Measurements from ENCODE around the gene PFN4. TPM values are rescaled to one million over a fixed set of nuclear protein-coding genes. Genes with fewer than 3 reads are reported as not detected.

PFN4 gene
- polyA plus RNA-seq, 1 of the 3 experiments (the other 2 are of a cell fraction) = 0.61 TPM

- Histone ChIP-seq H3K9ac (no peak overlapping the region), H3K79me2 (ENCODE audit: insufficient read depth) (no peaks in the 10 kb centered on the region), H3K27ac (ENCODE audit: low read depth in 2 of 2, low read length in 1 of 2) (no peak overlapping the region), H4K20me1 (ENCODE audit: insufficient read depth) (no peaks in the 10 kb centered on the region), H2AFZ (ENCODE audit: low read depth) (no peak overlapping the region), H3F3A (replicated peaks; ENCODE audit: insufficient read depth) (no peaks in the 10 kb centered on the region), H3K4me3 (ENCODE audit: low read depth in 2 of 2, low read length in 1 of 2) (no peak overlapping the region), H3K4me2 (no peak overlapping the region), H3K9me2 (no peaks in the 10 kb centered on the region), H3K36me3 (replicated peaks in 1 of 2; ENCODE audit: control insufficient read depth in 1 of 2, insufficient read depth in 2 of 2, low read length in 1 of 2) (peaks cover 0 to 4% of the 10 kb centered on the region in 2 experiments), H3K27me3 (ENCODE audit: insufficient read depth) (no peaks in the 10 kb centered on the region), H3K4me1 (ENCODE audit: control insufficient read depth in 1 of 2, insufficient read depth in 2 of 2, low read depth in 1 of 2, low read length in 1 of 2) (no peaks in the 10 kb centered on the region), H3K9me3 (no peaks in the 10 kb centered on the region)
- POLR2A ChIA-PET = no interaction called here
- TF ChIP-seq RXRA (IDR thresholded peaks at IDR 0.05; ENCODE audit: borderline replicate concordance, low read depth) = no peak
- no peak for DNase-seq
- 89% methylated on average over 5 of the region's 5 CpGs for WGBS (ENCODE audit: low lambda C conversion rate)
- CTCF ChIA-PET = interaction anchor here (0.9 kb wide), 1 partner anchor 73 kb away, joined by 3 read pairs; the partner anchor contains the start of gene TP53I3
Measured at GRCh38 chr2:24158131-24158530, 35.0 kb upstream of the PFN4 start.

- H3K4me2 ChIP-seq = no peak overlapping the region
- no peaks in the 10 kb centered on the region for H3K9me3 ChIP-seq
- TF ChIP-seq GABPA (IDR thresholded peaks at IDR 0.05; ENCODE audit: low read depth) (no peak), TEAD4 (IDR thresholded peaks at IDR 0.05; ENCODE audit: borderline replicate concordance, insufficient read depth) (no peak), ZBTB33 (IDR thresholded peaks at IDR 0.05; ENCODE audit: borderline replicate concordance, low read depth) (no peak), POLR2AphosphoS5 (IDR thresholded peaks at IDR 0.05; ENCODE audit: low read depth, low read length) (no peak), FOXM1 (IDR thresholded peaks at IDR 0.05; ENCODE audit: low read depth) (no peak)
- no peaks in the 10 kb centered on the region for H3K79me2 ChIP-seq (ENCODE audit: insufficient read depth)
- H3K36me3 ChIP-seq (replicated peaks in 1 of 2; ENCODE audit: control insufficient read depth in 1 of 2, insufficient read depth in 2 of 2, low read length in 1 of 2) = peaks cover 3 to 6% of the 10 kb centered on the region in 2 experiments
- ChIA-PET CTCF (no interaction called here), POLR2A (no interaction called here)
- no peak overlapping the region for H3K4me3 ChIP-seq (ENCODE audit: low read depth in 2 of 2, low read length in 1 of 2)
- no peak for DNase-seq
- H3K4me1 ChIP-seq (ENCODE audit: control insufficient read depth in 1 of 2, insufficient read depth in 2 of 2, low read depth in 1 of 2, low read length in 1 of 2) = no peaks in the 10 kb centered on the region
- no peaks in the 10 kb centered on the region for H3F3A ChIP-seq (replicated peaks; ENCODE audit: insufficient read depth)
- H2AFZ ChIP-seq (ENCODE audit: low read depth) = no peak overlapping the region
- no peak overlapping the region for H3K27ac ChIP-seq (ENCODE audit: low read depth in 2 of 2, low read length in 1 of 2)
- no peaks in the 10 kb centered on the region for H3K27me3 ChIP-seq (ENCODE audit: insufficient read depth)
- H3K9me2 ChIP-seq = no peaks in the 10 kb centered on the region
- 93% methylated on average over 4 of the region's 4 CpGs for WGBS (ENCODE audit: low lambda C conversion rate)
- H3K9ac ChIP-seq = no peak overlapping the region
- no peaks in the 10 kb centered on the region for H4K20me1 ChIP-seq (ENCODE audit: insufficient read depth)
Measured at GRCh38 chr2:24153478-24153877, 30.3 kb upstream of the PFN4 start.

GRCh38 chr2:24152413-24153197 lies 29.5 kb upstream of the PFN4 start:
- Histone ChIP-seq H3K27me3 (ENCODE audit: insufficient read depth) (no peaks in the 10 kb centered on the region), H3K4me2 (no peak overlapping the region), H2AFZ (ENCODE audit: low read depth) (no peak overlapping the region), H3K27ac (ENCODE audit: low read depth in 2 of 2, low read length in 1 of 2) (no peak overlapping the region), H3K9ac (no peak overlapping the region), H3F3A (replicated peaks; ENCODE audit: insufficient read depth) (no peaks in the 10 kb centered on the region), H3K79me2 (ENCODE audit: insufficient read depth) (no peaks in the 10 kb centered on the region), H3K4me1 (ENCODE audit: control insufficient read depth in 1 of 2, insufficient read depth in 2 of 2, low read depth in 1 of 2, low read length in 1 of 2) (no peaks in the 10 kb centered on the region), H3K9me2 (no peaks in the 10 kb centered on the region), H3K4me3 (ENCODE audit: low read depth in 2 of 2, low read length in 1 of 2) (no peak overlapping the region), H4K20me1 (ENCODE audit: insufficient read depth) (no peaks in the 10 kb centered on the region), H3K36me3 (replicated peaks in 1 of 2; ENCODE audit: control insufficient read depth in 1 of 2, insufficient read depth in 2 of 2, low read length in 1 of 2) (peaks cover 3 to 8% of the 10 kb centered on the region in 2 experiments), H3K9me3 (0 out of 2 replicates have a peak, but pooled peaks cover 3% of the 10 kb centered on the region)
- ChIA-PET POLR2A (no interaction called here), CTCF (interaction anchor here (1.0 kb wide), 1 partner anchor 226 kb away, joined by 3 read pairs; the partner anchor contains the start of gene ATAD2B)
- WGBS (ENCODE audit: low lambda C conversion rate) = 87% methylated on average over 5 of the region's 5 CpGs
- DNase-seq = no peak
- TF ChIP-seq MXI1 (IDR thresholded peaks at IDR 0.05; ENCODE audit: low read depth, low read length) = no peak
- no peak for TF ChIP-seq SMC3 (IDR thresholded peaks at IDR 0.05; ENCODE audit: low read depth, low read length)
- no peak for TF ChIP-seq EP300 (IDR thresholded peaks at IDR 0.05; ENCODE audit: borderline replicate concordance in 1 of 2, low read depth in 1 of 2, low read length in 1 of 2)
- TF ChIP-seq NRF1 (IDR thresholded peaks at IDR 0.05; ENCODE audit: low read depth, low read length) = no peak
- no peak for TF ChIP-seq USF2 (IDR thresholded peaks at IDR 0.05; ENCODE audit: borderline replicate concordance, low read depth, low read length)
- no peak for TF ChIP-seq POLR2AphosphoS5 (IDR thresholded peaks at IDR 0.05; ENCODE audit: low read depth, low read length)
- no peak for TF ChIP-seq TAF1 (IDR thresholded peaks at IDR 0.05; ENCODE audit: borderline replicate concordance, low read depth, low read length)
- TF ChIP-seq IRF3 (IDR thresholded peaks at IDR 0.05; ENCODE audit: low read depth, low read length) = no peak
- TF ChIP-seq GATA2 (CRISPR knock-in tag; IDR thresholded peaks at IDR 0.05) = no peak
- no peak for TF ChIP-seq RFX5 (IDR thresholded peaks at IDR 0.05; ENCODE audit: low read length)
- TF ChIP-seq MEF2A (IDR thresholded peaks at IDR 0.05; ENCODE audit: borderline replicate concordance, low read depth) = no peak

Data from SK-N-SH (cell line).